Spleen (tissue), 11 donors: ENCODE measurements around the gene ISG20L2. TPM values are rescaled to one million over a fixed set of nuclear protein-coding genes. Genes with fewer than 3 reads are reported as not detected.

Experiments used
- DNase-seq: peaks from one replicate; pipeline ENCODE4 v3.0.0-alpha.2; 2020
- H3K27ac ChIP-seq, 8 donors: fragments of 200-600 bp; sonication (generic) in 7 of 8; 1 replicate in 4 of 8; 2 replicates in 4 of 8; pipeline versions ENCODE4 v1.5.0 to v1.8.0; 2016 to 2021; ENCODE audit warnings: inconsistent platforms in 4 of 8, mild to moderate bottlenecking in 4 of 8, moderate library complexity in 1 of 8
- H3K27me3 ChIP-seq, 7 donors: fragments of 200-600 bp; sonication (generic) in 6 of 7; replicated peaks in 1 of 7; 1 replicate in 4 of 7; 2 replicates in 3 of 7; pipeline versions ENCODE4 v1.5.0 to v1.8.0; 2016 to 2021; ENCODE audit warnings: inconsistent platforms in 3 of 7, mild to moderate bottlenecking in 1 of 7
- H3K36me3 ChIP-seq, 6 donors: fragments of 200-600 bp; sonication (generic) in 5 of 6; 1 replicate in 4 of 6; 2 replicates in 2 of 6; pipeline versions ENCODE4 v1.5.0 to v1.8.0; 2016 to 2021; ENCODE audit warnings: inconsistent platforms in 2 of 6
- H3K4me1 ChIP-seq, 6 donors: fragments of 200-600 bp; sonication (generic) in 5 of 6; 1 replicate in 3 of 6; 2 replicates in 3 of 6; pipeline versions ENCODE4 v1.5.0 to v1.8.0; 2016 to 2021; ENCODE audit warnings: inconsistent platforms in 3 of 6
- H3K4me3 ChIP-seq, 8 donors: fragments of 200-600 bp; sonication (generic) in 7 of 8; 1 replicate in 4 of 8; 2 replicates in 4 of 8; pipeline versions ENCODE4 v1.5.0 to v1.8.0; 2016 to 2021; ENCODE audit warnings: inconsistent platforms in 4 of 8, mild to moderate bottlenecking in 4 of 8, moderate library complexity in 2 of 8
- H3K9me3 ChIP-seq, 8 donors: fragments of 200-600 bp; sonication (generic) in 7 of 8; 1 replicate in 4 of 8; 2 replicates in 4 of 8; pipeline versions ENCODE4 v1.5.0 to v1.8.0; 2016 to 2021; ENCODE audit warnings: inconsistent platforms in 4 of 8
- POLR2A ChIP-seq, 3 donors: fragments of 450-650 bp; IDR thresholded peaks; one replicate each; pipeline ENCODE4 v1.5.1; 2017; ENCODE audit warnings: antibody characterized with exemption in 3 of 3, mild to moderate bottlenecking in 1 of 3
- POLR2AphosphoS5 ChIP-seq, 3 donors: sonication (generic); formaldehyde crosslinking; IDR thresholded peaks; one replicate each; pipeline ENCODE4 v1.5.1; 2017; ENCODE audit warnings: antibody characterized with exemption in 3 of 3
- WGBS, 5 donors: extraction: QIAGEN DNeasy Blood & Tissue Kit in 3 of 5; methylation state at CpG; one replicate each; pipeline versions ENCODE4 v1.1.5 to v1.1.7; 2013 to 2018; 5-methylcytosine and 5-hydroxymethylcytosine counted together
- intact Hi-C: fragments of 100-400 bp; cut with DNase I; formaldehyde crosslinking; loops from one replicate; pipeline ENCODE4 v1.15.0; 2023; ENCODE audit warnings: low total_unique reads
- polyA plus RNA-seq, 3 donors: library from polyadenylated mRNA; stranded (reverse); fragments of 200-250 nt; gene quantifications; one replicate each; pipeline ENCODE4 v1.2.1, GENCODE V29; 2013
- total RNA-seq, 7 donors: library from RNA; depleted of rRNA in 3 of 7; stranded (reverse); fragments of >200 nt in 3 of 7; fragmentation: NEBNext Ultra II Directional in 4 of 7; extraction: Animal tissue kit (Norgen Biotek cat#: 25700) in 4 of 7; gene quantifications; one replicate each; pipeline versions ENCODE4 v1.1.0 to v1.2.1, GENCODE V29; 2016 to 2021
- TF ChIP-seq, protein P1 (sequence below), 11 experiments: fragments of 200-600 bp in 7 of 11; fragments of 450-650 bp in 4 of 11; sonication (generic) in 4 of 11; IDR thresholded peaks in 8 of 11; conservative IDR thresholded peaks in 3 of 11; 1 replicate in 7 of 11; 2 replicates in 4 of 11; pipeline versions ENCODE4 v1.4.0 to v1.8.0; 2016 to 2021; ENCODE audit warnings: antibody characterized with exemption in 11 of 11, inconsistent platforms in 4 of 11, mild to moderate bottlenecking in 1 of 11
- donor health status: healthy with polysubstance abuse.
- donor health status: DM: no; HTN: no; CAD: no; lungs with moderate emphysema.
- donor health status: DM: no; HTN: no; CAD: no.
- donor health status: Bipolar disorder and iron deficiency.
- donor health status: healthy.
- donor health status: DM: no; HTN: no; CAD: no.
- donor health status: DM: yes; HTN: yes; CAD: no.

ISG20L2 gene
- total and polyA plus RNA-seq, 10 donors, result 6.6 to 46.7 (median 27.8) TPM

DNA sequence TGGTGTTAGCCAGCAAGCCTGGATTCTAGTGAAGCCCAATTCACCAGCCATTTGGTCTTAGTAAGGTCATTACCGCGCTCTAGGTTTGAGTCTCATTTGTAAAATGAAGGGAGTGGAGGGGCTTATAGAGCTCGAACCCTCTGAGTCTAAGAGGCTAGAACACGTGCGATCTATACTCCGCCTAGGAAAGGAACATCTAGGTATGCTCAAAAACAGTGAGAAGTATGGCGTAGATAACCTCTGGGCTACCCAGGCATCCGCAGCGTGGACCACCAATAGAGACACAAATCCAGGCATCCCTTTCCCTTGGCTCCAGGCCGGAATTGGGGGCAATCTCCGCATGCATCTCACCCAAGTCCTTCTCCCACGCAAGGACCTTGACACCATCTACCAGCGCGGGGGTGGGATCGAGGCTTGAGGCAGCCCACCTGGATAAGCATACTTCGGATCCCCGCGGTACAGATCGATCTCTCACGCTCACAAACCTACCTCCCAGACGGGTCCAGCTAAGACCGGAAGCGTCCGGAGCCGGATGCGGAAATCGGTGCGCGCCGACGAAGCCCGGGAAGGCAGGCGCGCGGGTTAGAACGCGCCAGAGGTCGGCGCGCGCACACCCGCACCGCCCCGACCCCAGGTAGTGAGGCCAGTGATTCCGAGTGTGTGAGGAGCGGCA is 504 bp downstream of the ISG20L2 start, which contains the start of gene METTL25B:
Gene METTL25B (plus strand): TSS at position 544 of the 673 bp plus-strand sequence. CDS start 636 bp downstream, outside the sequence.
- peak within 1 kb of the TSS; percentile 96 to 99 (median 98) for H3K27ac ChIP-seq
- peaks cover 0 to 52% (median 25%) of the 10 kb centered on the region in 6 donors for H3K36me3 ChIP-seq
- H3K4me3 ChIP-seq, result peak within 1 kb of the TSS; percentile 59 to 90 (median 78)
- DNase-seq, result peak; percentile 95
- H3K27me3 ChIP-seq, result no peaks in the 10 kb centered on the region
- H3K9me3 ChIP-seq, result no peaks in the 10 kb centered on the region
- intact Hi-C loops, result loop anchor here (2.0 to 10.0 kb wide), 2 partner anchors 39 to 157 kb away; no protein-coding TSS in a partner anchor
- TF ChIP-seq, protein P1, sequence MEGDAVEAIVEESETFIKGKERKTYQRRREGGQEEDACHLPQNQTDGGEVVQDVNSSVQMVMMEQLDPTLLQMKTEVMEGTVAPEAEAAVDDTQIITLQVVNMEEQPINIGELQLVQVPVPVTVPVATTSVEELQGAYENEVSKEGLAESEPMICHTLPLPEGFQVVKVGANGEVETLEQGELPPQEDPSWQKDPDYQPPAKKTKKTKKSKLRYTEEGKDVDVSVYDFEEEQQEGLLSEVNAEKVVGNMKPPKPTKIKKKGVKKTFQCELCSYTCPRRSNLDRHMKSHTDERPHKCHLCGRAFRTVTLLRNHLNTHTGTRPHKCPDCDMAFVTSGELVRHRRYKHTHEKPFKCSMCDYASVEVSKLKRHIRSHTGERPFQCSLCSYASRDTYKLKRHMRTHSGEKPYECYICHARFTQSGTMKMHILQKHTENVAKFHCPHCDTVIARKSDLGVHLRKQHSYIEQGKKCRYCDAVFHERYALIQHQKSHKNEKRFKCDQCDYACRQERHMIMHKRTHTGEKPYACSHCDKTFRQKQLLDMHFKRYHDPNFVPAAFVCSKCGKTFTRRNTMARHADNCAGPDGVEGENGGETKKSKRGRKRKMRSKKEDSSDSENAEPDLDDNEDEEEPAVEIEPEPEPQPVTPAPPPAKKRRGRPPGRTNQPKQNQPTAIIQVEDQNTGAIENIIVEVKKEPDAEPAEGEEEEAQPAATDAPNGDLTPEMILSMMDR (IDR thresholded peaks at IDR 0.05 in 8 of 11, conservative IDR thresholded peaks at IDR 0.05 in 3 of 11), result peak in 1 of 11 experiments; percentile 4
- peak in 2 of 3 donors; percentile 13 to 30 for TF ChIP-seq POLR2A (IDR thresholded peaks at IDR 0.05)
- peak; percentile 79 to 89 (median 84) for TF ChIP-seq POLR2AphosphoS5 (IDR thresholded peaks at IDR 0.05)
- 0 to 1% (median 0%) methylated on average over 45 to 46 of the region's 46 CpGs for WGBS, 5 donors
- peaks cover 36 to 73% (median 54%) of the 10 kb centered on the region in 6 donors for H3K4me1 ChIP-seq

DNA sequence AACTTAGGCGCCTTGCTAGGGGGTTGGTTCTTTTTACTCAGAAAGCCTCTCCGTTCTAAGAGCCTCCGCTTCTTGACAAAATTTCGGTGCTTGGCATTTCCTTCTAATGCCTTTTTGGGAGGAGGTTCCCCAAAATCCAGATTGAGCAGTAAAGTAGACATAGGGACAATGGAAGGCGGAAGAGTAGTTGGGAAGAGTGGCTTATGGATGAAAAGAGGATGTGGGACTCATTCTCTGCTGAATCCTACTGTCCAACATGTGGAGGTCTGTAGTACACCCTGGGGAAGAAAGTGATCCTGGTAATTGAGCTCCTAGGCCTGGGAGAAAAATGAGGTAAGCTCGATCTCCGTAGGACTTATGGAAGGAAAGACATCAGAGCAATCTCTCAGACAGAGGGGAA is 1.1 kb downstream of the ISG20L2 start:
- Histone ChIP-seq H3K9me3 (no peaks in the 10 kb centered on the region), H3K27ac (peak overlapping the region; percentile 96 to 99 (median 98)), H3K27me3 (no peaks in the 10 kb centered on the region), H3K4me3 (peak overlapping the region; percentile 59 to 90 (median 78)), H3K4me1 (peaks cover 36 to 76% (median 54%) of the 10 kb centered on the region in 6 donors), H3K36me3 (peaks cover 0 to 52% (median 26%) of the 10 kb centered on the region in 6 donors)
- no peak for DNase-seq
- TF ChIP-seq POLR2AphosphoS5 (IDR thresholded peaks at IDR 0.05) (no peak), POLR2A (IDR thresholded peaks at IDR 0.05) (no peak)
- TF ChIP-seq, protein P1 (IDR thresholded peaks at IDR 0.05 in 8 of 11, conservative IDR thresholded peaks at IDR 0.05 in 3 of 11), result no peak
- 35 to 42% (median 40%) methylated on average over 7 of the region's 7 CpGs for WGBS, 5 donors
- intact Hi-C loops, result loop anchor here (2.0 to 10.0 kb wide), 2 partner anchors 39 to 157 kb away; no protein-coding TSS in a partner anchor

DNA sequence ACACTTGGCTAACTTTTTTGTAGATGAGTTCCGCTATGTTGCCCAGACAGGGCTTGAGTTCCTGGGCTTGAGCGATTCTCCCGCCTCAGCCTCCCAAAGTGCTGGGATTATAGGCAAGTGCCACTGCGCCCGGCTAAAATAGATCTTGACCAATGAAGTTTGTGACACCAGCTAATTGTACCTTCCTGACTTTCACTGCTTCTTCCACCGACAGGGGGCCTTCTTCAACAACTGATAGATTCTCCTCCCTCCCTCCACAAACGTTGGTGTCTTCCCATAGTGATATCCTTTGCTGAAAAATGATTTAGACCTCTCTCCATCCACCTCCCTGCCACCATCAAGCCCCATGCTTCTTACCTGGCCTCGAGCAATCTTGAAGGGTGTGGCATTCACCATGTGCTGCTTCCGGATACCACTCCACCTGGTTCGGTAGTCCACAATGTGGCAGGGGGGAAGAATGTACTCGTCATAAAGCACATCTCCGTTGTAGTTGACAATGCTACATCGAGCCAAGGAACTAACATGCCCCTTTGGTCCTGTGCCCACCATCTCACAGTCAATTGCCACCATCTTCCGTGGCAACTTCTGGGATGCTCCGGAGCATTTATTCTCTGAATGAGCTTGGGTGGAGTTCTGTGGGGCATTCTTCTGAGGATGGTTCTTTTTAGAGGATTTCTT is 1.9 kb downstream of the ISG20L2 start:
- Histone ChIP-seq H3K27me3 (no peaks in the 10 kb centered on the region), H3K4me1 (peaks cover 36 to 79% (median 54%) of the 10 kb centered on the region in 6 donors), H3K27ac (peak overlapping the region in 4 of 8 donors; percentile 44 to 99 (median 80)), H3K36me3 (peaks cover 0 to 52% (median 29%) of the 10 kb centered on the region in 6 donors), H3K9me3 (no peaks in the 10 kb centered on the region), H3K4me3 (peak overlapping the region in 7 of 8 donors; percentile 3 to 90 (median 78))
- 47 to 65% (median 54%) methylated on average over 14 to 15 of the region's 15 CpGs for WGBS, 5 donors
- no peak for DNase-seq
- intact Hi-C loops, result loop anchor here (2.0 to 10.0 kb wide), 2 partner anchors 38 to 158 kb away; no protein-coding TSS in a partner anchor
- TF ChIP-seq, protein P1 (IDR thresholded peaks at IDR 0.05 in 8 of 11, conservative IDR thresholded peaks at IDR 0.05 in 3 of 11), result peak in 9 of 11 experiments; percentile 22 to 56 (median 41)
- TF ChIP-seq POLR2A (IDR thresholded peaks at IDR 0.05) (no peak), POLR2AphosphoS5 (IDR thresholded peaks at IDR 0.05) (no peak)
